Stomach (tissue), 9 donors: ENCODE data around the gene ANXA2R. TPM values are rescaled to one million over a fixed set of nuclear protein-coding genes. Genes with fewer than 3 reads are reported as not detected.
A peak's percentile ranks its signal among the peaks of the same experiment; 100 is the strongest.

ENCODE experiments used
- DNase-seq, 2 donors: peaks; one replicate each; pipeline versions ENCODE4 v3.0.0 to v3.0.0-alpha.2; 2013 to 2019
- H3K27ac ChIP-seq, 5 donors: fragments of 200-600 bp in 4 of 5; sonication (generic) in 4 of 5; one replicate each; pipeline ENCODE4 v1.5.1; 2013 to 2019; ENCODE audit warnings: mild to moderate bottlenecking in 1 of 5, moderate library complexity in 1 of 5
- H3K27me3 ChIP-seq, 3 donors: fragments of 200-600 bp; sonication (generic); one replicate each; pipeline ENCODE4 v1.5.1; 2017 to 2019; ENCODE audit warnings: mixed run types in 1 of 3
- H3K36me3 ChIP-seq, 4 donors: fragments of 200-600 bp; sonication (generic); 1 replicate in 3 of 4; 2 replicates in 1 of 4; pipeline ENCODE4 v1.5.1; 2016 to 2019
- H3K4me1 ChIP-seq, 4 donors: fragments of 200-600 bp; sonication (generic); one replicate each; pipeline ENCODE4 v1.5.1; 2016 to 2019
- H3K4me3 ChIP-seq, 4 donors: fragments of 200-600 bp; sonication (generic) in 3 of 4; one replicate each; pipeline ENCODE4 v1.5.1; 2016 to 2019; ENCODE audit warnings: mild to moderate bottlenecking in 1 of 4
- H3K9me3 ChIP-seq, 4 donors: fragments of 200-600 bp; sonication (generic); one replicate each; pipeline ENCODE4 v1.5.1; 2016 to 2019
- CTCF ChIP-seq, 7 experiments: fragments of 450-650 bp in 4 of 7; fragments of 200-600 bp in 3 of 7; sonication (generic) in 3 of 7; IDR thresholded peaks; one replicate each; pipeline ENCODE4 v1.5.1; 2016 to 2019; ENCODE audit warnings: antibody characterized with exemption in 7 of 7, control low read depth in 2 of 7, mild to moderate bottlenecking in 1 of 7
- EP300 ChIP-seq: sonication (generic); formaldehyde crosslinking; IDR thresholded peaks from one replicate; pipeline ENCODE4 v1.6.1; 2017; ENCODE audit warnings: antibody characterized with exemption
- POLR2A ChIP-seq, 4 donors: fragments of 450-650 bp; IDR thresholded peaks; one replicate each; pipeline ENCODE4 v1.6.1; 2016; ENCODE audit warnings: antibody characterized with exemption in 4 of 4, control low read depth in 2 of 4, mild to moderate bottlenecking in 1 of 4, moderate library complexity in 1 of 4
- POLR2AphosphoS5 ChIP-seq, 3 donors: sonication (generic); formaldehyde crosslinking; IDR thresholded peaks; one replicate each; pipeline ENCODE4 v1.6.1; 2016; ENCODE audit warnings: antibody characterized with exemption in 3 of 3
- WGBS, 5 donors: extraction: QIAGEN DNeasy Blood & Tissue Kit in 3 of 5; methylation state at CpG; one replicate each; pipeline versions ENCODE4 v1.1.5 to v1.1.7; 2013 to 2018; 5-methylcytosine and 5-hydroxymethylcytosine counted together
- intact Hi-C: fragments of 100-400 bp; cut with DNase I; formaldehyde crosslinking; loops from one replicate; pipeline ENCODE4 v1.15.1; 2023; ENCODE audit warnings: low total_unique reads
- polyA plus RNA-seq, 3 donors: library from polyadenylated mRNA; stranded (reverse); fragments of 200-250 nt; gene quantifications; one replicate each; pipeline ENCODE4 v1.2.3, GENCODE V29; 2013
- total RNA-seq, 5 donors: library from RNA; depleted of rRNA; stranded (reverse); fragments of >200 nt; gene quantifications; one replicate each; pipeline versions ENCODE4 v1.1.0 to v1.2.3, GENCODE V29; 2014 to 2016
- donor health status: healthy with polysubstance abuse.
- donor health status: Bipolar disorder and iron deficiency.
- donor health status: healthy.

ANXA2R gene
- total and polyA plus RNA-seq, 8 donors, result 0.76 to 7.5 (median 2.2) TPM; not detected in 1

GRCh38 chr5:43006424-43007202, 33.5 kb downstream of the ANXA2R start:
- Histone ChIP-seq H3K4me3 (peak overlapping the region in 3 of 4 donors; percentile 36 to 48 (median 38)), H3K4me1 (peaks cover 0 to 32% (median 16%) of the 10 kb centered on the region in 4 donors), H3K27ac (peak overlapping the region in 4 of 5 donors; percentile 82 to 92 (median 85)), H3K27me3 (peaks cover 40 to 97% (median 52%) of the 10 kb centered on the region in 3 donors), H3K9me3 (peaks cover 0 to 13% (median 4%) of the 10 kb centered on the region in 4 donors), H3K36me3 (no peaks in the 10 kb centered on the region)
- DNase-seq, result no peak
- TF ChIP-seq POLR2A (IDR thresholded peaks at IDR 0.05) (no peak), CTCF (IDR thresholded peaks at IDR 0.05) (no peak), EP300 (no peak), POLR2AphosphoS5 (IDR thresholded peaks at IDR 0.05) (no peak)
- intact Hi-C loops, result no loop called here
- WGBS, 5 donors, result 72 to 80% (median 75%) methylated on average over 19 of the region's 19 CpGs

- H3K36me3 ChIP-seq, result no peaks in the 10 kb centered on the region
- 78 to 91% (median 82%) methylated on average over 4 of the region's 4 CpGs for WGBS, 5 donors
- H3K27me3 ChIP-seq, result peaks cover 37 to 100% (median 63%) of the 10 kb centered on the region in 3 donors
- H3K4me1 ChIP-seq, result peaks cover 0 to 33% (median 21%) of the 10 kb centered on the region in 4 donors
- no peak for DNase-seq
- TF ChIP-seq POLR2A (IDR thresholded peaks at IDR 0.05), result no peak
- TF ChIP-seq EP300, result no peak
- no peak for TF ChIP-seq CTCF (IDR thresholded peaks at IDR 0.05)
- TF ChIP-seq POLR2AphosphoS5 (IDR thresholded peaks at IDR 0.05), result no peak
- intact Hi-C loops, result no loop called here
- H3K4me3 ChIP-seq, result no peak overlapping the region
- peaks cover 0 to 13% (median 4%) of the 10 kb centered on the region in 4 donors for H3K9me3 ChIP-seq
- H3K27ac ChIP-seq, result no peak overlapping the region
Observed at GRCh38 chr5:43005031-43005430, 35.1 kb downstream of the ANXA2R start.

- Histone ChIP-seq H3K4me3 (no peak overlapping the region), H3K27ac (no peak overlapping the region), H3K27me3 (peaks cover 27 to 100% (median 60%) of the 10 kb centered on the region in 3 donors), H3K9me3 (no peaks in the 10 kb centered on the region), H3K36me3 (no peaks in the 10 kb centered on the region), H3K4me1 (peaks cover 0 to 10% (median 9%) of the 10 kb centered on the region in 4 donors)
- TF ChIP-seq POLR2AphosphoS5 (IDR thresholded peaks at IDR 0.05) (no peak), POLR2A (IDR thresholded peaks at IDR 0.05) (no peak), CTCF (IDR thresholded peaks at IDR 0.05) (no peak), EP300 (no peak)
- intact Hi-C loops, result no loop called here
- no peak for DNase-seq
Observed at GRCh38 chr5:43001748-43002147, 38.4 kb downstream of the ANXA2R start.

- Histone ChIP-seq H3K36me3 (no peaks in the 10 kb centered on the region), H3K4me1 (peaks cover 0 to 10% (median 9%) of the 10 kb centered on the region in 4 donors), H3K4me3 (no peak overlapping the region), H3K27ac (no peak overlapping the region), H3K9me3 (no peaks in the 10 kb centered on the region), H3K27me3 (peaks cover 27 to 100% (median 60%) of the 10 kb centered on the region in 3 donors)
- intact Hi-C loops, result no loop called here
- no peak for DNase-seq
- TF ChIP-seq POLR2A (IDR thresholded peaks at IDR 0.05), result no peak
- no peak for TF ChIP-seq EP300
- no peak for TF ChIP-seq CTCF (IDR thresholded peaks at IDR 0.05)
- TF ChIP-seq POLR2AphosphoS5 (IDR thresholded peaks at IDR 0.05), result no peak
- 25 to 35% (median 33%) methylated on average over 6 of the region's 6 CpGs for WGBS, 5 donors
Observed at GRCh38 chr5:43000914-43001313, 39.2 kb downstream of the ANXA2R start.
